Panc1 (cell line): ENCODE measurements around the gene ORC5. TPM values are rescaled to one million over a fixed set of nuclear protein-coding genes. Genes with fewer than 3 reads are reported as not detected.

Experiments
- ATAC-seq: fragments of 200-7000 bp; cut with Tn5 transposase; 2 replicates; pipeline ENCODE4 v1.9.1; 2020; ENCODE audit warnings: mild to moderate bottlenecking, moderate library complexity
- BruUV-seq: library from RNA; stranded (reverse); fragments of 400-500 nt; replicated peaks from 2 replicates; lab custom pipeline; 2021; lab: Mats Ljungman, UMichigan
- CTCF ChIA-PET: fragments of 300-600 bp; sonication (Branson Sonifier 250); formaldehyde crosslinking; loops from one replicate; lab custom pipeline; 2022; ENCODE audit warnings: antibody characterized with exemption; lab: Charles Lee
- POLR2A ChIA-PET: fragments of 300-600 bp; sonication (Branson Sonifier 250); formaldehyde crosslinking; loops from one replicate; lab custom pipeline; 2022; ENCODE audit warnings: antibody characterized with exemption; lab: Charles Lee
- DNase-seq: peaks from one replicate; pipeline ENCODE4 v3.0.0-alpha.2; 2010; ENCODE audit warnings: low read depth, low spot score
- H3K27ac ChIP-seq: 2 replicates; pipeline ENCODE4 v1.5.1; 2011; ENCODE audit warnings: mild to moderate bottlenecking, low read length, inconsistent platforms
- H3K27me3 ChIP-seq: fragments of 200-500 bp; sonication (Bioruptor generic); 2 replicates; pipeline ENCODE4 v1.6.0; 2014; ENCODE audit warnings: low read length, inconsistent platforms; ENCODE audit not compliant: control insufficient read depth, insufficient read depth
- H3K36me3 ChIP-seq: fragments of 200-500 bp; sonication (Bioruptor generic); 2 replicates; pipeline ENCODE4 v1.5.1; 2014; ENCODE audit warnings: inconsistent platforms, mild to moderate bottlenecking, low read length, moderate library complexity; ENCODE audit not compliant: control insufficient read depth, insufficient read depth
- H3K4me1 ChIP-seq: 2 replicates; pipeline ENCODE4 v1.5.1; 2011; ENCODE audit warnings: inconsistent platforms, mild to moderate bottlenecking, low read length, moderate library complexity; ENCODE audit not compliant: control insufficient read depth, insufficient read depth
- H3K4me3 ChIP-seq, 2 experiments: 2 replicates each; pipeline ENCODE4 v1.5.1; 2011 to 2012; ENCODE audit warnings: low read depth in 2 of 2, low read length in 2 of 2, mild to moderate bottlenecking in 2 of 2, inconsistent platforms in 1 of 2, moderate library complexity in 1 of 2
- H3K9me3 ChIP-seq: fragments of 200-500 bp; sonication (Bioruptor generic); 2 replicates; pipeline ENCODE4 v1.5.1; 2014; ENCODE audit warnings: low read depth, mild to moderate bottlenecking, inconsistent platforms, low read length, moderate library complexity; ENCODE audit not compliant: control insufficient read depth, insufficient read depth
- POLR2AphosphoS5 ChIP-seq: IDR thresholded peaks from 2 replicates; pipeline ENCODE4 v1.6.1; 2012; ENCODE audit warnings: mild to moderate bottlenecking, low read depth, low read length, moderate library complexity
- SIN3A ChIP-seq: IDR thresholded peaks from 2 replicates; pipeline ENCODE4 v1.6.1; 2012; ENCODE audit warnings: low read depth, mild to moderate bottlenecking, low read length, moderate library complexity, borderline replicate concordance; ENCODE audit not compliant: insufficient read depth
- TCF7L2 ChIP-seq: IDR thresholded peaks from 2 replicates; pipeline ENCODE4 v1.6.1; 2011; ENCODE audit warnings: mild to moderate bottlenecking, low read depth, low read length, inconsistent platforms
- in situ Hi-C: cut with HindIII; loops from 2 replicates; pipeline ENCODE4 v1.10.0; 2016; ENCODE audit warnings: low sequenced_read_pairs, low pct_unique_long_range_greater_than_20kb
- intact Hi-C: fragments of 100-400 bp; cut with micrococcal nuclease; formaldehyde crosslinking; loops from one replicate; pipeline ENCODE4 v1.10.0; 2022; ENCODE audit not compliant: unreplicated experiment
- total RNA-seq: library from RNA; stranded (reverse); gene quantifications from one replicate; pipeline ENCODE4 v1.2.1, GENCODE V29; 2021; ENCODE audit not compliant: unreplicated experiment
- TF ChIP-seq, protein P1 (sequence below): fragments of 450-650 bp; IDR thresholded peaks from 2 replicates; pipeline ENCODE4 v1.5.1; 2017; ENCODE audit warnings: mild to moderate bottlenecking
- TF ChIP-seq, protein P2 (sequence below), 2 experiments: IDR thresholded peaks; 2 replicates each; pipeline ENCODE4 v1.6.1; 2011 to 2012; ENCODE audit warnings: low read depth in 2 of 2, control low read depth in 1 of 2, low read length in 1 of 2, mild to moderate bottlenecking in 1 of 2, moderate library complexity in 1 of 2; ENCODE audit not compliant: insufficient read depth in 1 of 2

ORC5 gene
- total RNA-seq, 1 experiment from 2014 or later = 24.6 TPM

DNA sequence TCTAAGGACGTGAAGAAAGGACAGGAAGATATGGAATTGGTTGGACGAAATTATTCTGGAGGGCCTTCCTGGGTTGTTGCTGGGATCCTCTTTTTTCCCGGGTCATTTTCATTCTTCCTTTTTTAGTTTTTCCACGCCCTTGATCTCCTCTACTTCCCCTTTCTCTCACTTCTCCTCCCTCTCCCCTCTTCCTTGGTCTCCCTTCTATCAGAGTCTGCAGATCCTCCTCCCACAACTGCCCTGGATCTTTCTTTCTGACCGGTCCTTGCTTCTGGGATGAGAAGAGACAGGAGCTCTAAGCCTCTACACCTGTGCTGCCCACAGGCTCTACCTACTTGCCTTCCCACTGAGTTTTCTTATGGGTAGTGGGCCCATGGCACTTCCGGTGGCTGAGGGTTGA is 114.7 kb downstream of the ORC5 start:
- ATAC-seq (no peak), DNase-seq (no peak)
- Histone ChIP-seq H3K27me3 (peaks cover 15% of the 10 kb centered on the region; the same call in 1 of the 2 replicates), H3K36me3 (no peaks in the 10 kb centered on the region), H3K9me3 (no peaks in the 10 kb centered on the region), H3K4me1 (no peaks in the 10 kb centered on the region), H3K4me3 (no peak overlapping the region), H3K27ac (no peak overlapping the region)
- TF ChIP-seq, protein P1, sequence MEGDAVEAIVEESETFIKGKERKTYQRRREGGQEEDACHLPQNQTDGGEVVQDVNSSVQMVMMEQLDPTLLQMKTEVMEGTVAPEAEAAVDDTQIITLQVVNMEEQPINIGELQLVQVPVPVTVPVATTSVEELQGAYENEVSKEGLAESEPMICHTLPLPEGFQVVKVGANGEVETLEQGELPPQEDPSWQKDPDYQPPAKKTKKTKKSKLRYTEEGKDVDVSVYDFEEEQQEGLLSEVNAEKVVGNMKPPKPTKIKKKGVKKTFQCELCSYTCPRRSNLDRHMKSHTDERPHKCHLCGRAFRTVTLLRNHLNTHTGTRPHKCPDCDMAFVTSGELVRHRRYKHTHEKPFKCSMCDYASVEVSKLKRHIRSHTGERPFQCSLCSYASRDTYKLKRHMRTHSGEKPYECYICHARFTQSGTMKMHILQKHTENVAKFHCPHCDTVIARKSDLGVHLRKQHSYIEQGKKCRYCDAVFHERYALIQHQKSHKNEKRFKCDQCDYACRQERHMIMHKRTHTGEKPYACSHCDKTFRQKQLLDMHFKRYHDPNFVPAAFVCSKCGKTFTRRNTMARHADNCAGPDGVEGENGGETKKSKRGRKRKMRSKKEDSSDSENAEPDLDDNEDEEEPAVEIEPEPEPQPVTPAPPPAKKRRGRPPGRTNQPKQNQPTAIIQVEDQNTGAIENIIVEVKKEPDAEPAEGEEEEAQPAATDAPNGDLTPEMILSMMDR = no peak
- TF ChIP-seq POLR2AphosphoS5 = no peak
- no peak for TF ChIP-seq SIN3A
- TF ChIP-seq, protein P2, sequence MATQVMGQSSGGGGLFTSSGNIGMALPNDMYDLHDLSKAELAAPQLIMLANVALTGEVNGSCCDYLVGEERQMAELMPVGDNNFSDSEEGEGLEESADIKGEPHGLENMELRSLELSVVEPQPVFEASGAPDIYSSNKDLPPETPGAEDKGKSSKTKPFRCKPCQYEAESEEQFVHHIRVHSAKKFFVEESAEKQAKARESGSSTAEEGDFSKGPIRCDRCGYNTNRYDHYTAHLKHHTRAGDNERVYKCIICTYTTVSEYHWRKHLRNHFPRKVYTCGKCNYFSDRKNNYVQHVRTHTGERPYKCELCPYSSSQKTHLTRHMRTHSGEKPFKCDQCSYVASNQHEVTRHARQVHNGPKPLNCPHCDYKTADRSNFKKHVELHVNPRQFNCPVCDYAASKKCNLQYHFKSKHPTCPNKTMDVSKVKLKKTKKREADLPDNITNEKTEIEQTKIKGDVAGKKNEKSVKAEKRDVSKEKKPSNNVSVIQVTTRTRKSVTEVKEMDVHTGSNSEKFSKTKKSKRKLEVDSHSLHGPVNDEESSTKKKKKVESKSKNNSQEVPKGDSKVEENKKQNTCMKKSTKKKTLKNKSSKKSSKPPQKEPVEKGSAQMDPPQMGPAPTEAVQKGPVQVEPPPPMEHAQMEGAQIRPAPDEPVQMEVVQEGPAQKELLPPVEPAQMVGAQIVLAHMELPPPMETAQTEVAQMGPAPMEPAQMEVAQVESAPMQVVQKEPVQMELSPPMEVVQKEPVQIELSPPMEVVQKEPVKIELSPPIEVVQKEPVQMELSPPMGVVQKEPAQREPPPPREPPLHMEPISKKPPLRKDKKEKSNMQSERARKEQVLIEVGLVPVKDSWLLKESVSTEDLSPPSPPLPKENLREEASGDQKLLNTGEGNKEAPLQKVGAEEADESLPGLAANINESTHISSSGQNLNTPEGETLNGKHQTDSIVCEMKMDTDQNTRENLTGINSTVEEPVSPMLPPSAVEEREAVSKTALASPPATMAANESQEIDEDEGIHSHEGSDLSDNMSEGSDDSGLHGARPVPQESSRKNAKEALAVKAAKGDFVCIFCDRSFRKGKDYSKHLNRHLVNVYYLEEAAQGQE (IDR thresholded peaks at IDR 0.05; ENCODE audit: insufficient read depth in 1 of 2, low read depth in 2 of 2, low read length in 1 of 2) = no peak
- TF ChIP-seq TCF7L2 = no peak
- intact Hi-C loops = no loop called here
- in situ Hi-C loops = no loop called here
- ChIA-PET CTCF (no interaction called here), POLR2A (no interaction called here)
- no TSS peak for BruUV-seq

DNA sequence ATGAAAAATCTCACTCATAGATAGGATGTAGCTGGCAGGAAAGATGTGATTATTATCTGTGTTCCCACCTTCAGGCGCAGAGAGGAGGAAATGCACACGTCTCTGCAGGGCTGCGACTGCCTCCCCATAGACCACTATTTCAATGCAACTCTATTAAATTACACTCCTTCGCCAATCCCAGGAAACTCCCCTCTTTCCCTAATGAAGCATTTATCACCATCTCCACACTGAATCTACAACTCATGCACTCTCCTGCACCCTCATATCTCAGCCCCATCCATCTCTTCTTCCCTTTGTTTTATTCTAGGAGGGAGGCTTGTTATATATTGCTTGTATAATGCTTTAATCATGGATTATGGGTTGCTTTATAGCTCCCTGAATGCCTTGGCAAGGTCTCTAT is 116.6 kb downstream of the ORC5 start:
- Histone ChIP-seq H3K9me3 (no peaks in the 10 kb centered on the region), H3K4me3 (no peak overlapping the region), H3K27ac (no peak overlapping the region), H3K36me3 (no peaks in the 10 kb centered on the region), H3K4me1 (no peaks in the 10 kb centered on the region), H3K27me3 (peaks cover 12% of the 10 kb centered on the region; the same call in 1 of the 2 replicates)
- ATAC-seq = no peak
- in situ Hi-C loops (no loop called here), intact Hi-C loops (no loop called here)
- TF ChIP-seq, protein P2 (IDR thresholded peaks at IDR 0.05; ENCODE audit: insufficient read depth in 1 of 2, low read depth in 2 of 2, low read length in 1 of 2) = no peak
- TF ChIP-seq, protein P1 = no peak
- TF ChIP-seq TCF7L2 (no peak), SIN3A (no peak), POLR2AphosphoS5 (no peak)
- BruUV-seq = no TSS peak
- no peak for DNase-seq
- CTCF ChIA-PET = no interaction called here
- POLR2A ChIA-PET = no interaction called here
